Sigmoid colon (tissue), 4 donors: Measurements from ENCODE around the gene TANK.
"Not testable (repeated sequence)": the region's sequence is repeated elsewhere in the genome, so short reads cannot be mapped to it uniquely, and the experiment has no call there.

Source experiments
- EP300 ChIP-seq, 4 donors: sonication (generic); formaldehyde crosslinking; IDR thresholded peaks; one replicate each; pipeline ENCODE4 v1.6.1; 2017; ENCODE audit warnings: antibody characterized with exemption in 4 of 4
- TF ChIP-seq, protein P1 (sequence below), 4 experiments: fragments of 450-650 bp in 3 of 4; fragments of 200-600 bp in 1 of 4; IDR thresholded peaks; one replicate each; pipeline ENCODE4 v1.5.1; 2016 to 2019; ENCODE audit warnings: antibody characterized with exemption in 4 of 4, mild to moderate bottlenecking in 3 of 4, moderate library complexity in 2 of 4

DNA sequence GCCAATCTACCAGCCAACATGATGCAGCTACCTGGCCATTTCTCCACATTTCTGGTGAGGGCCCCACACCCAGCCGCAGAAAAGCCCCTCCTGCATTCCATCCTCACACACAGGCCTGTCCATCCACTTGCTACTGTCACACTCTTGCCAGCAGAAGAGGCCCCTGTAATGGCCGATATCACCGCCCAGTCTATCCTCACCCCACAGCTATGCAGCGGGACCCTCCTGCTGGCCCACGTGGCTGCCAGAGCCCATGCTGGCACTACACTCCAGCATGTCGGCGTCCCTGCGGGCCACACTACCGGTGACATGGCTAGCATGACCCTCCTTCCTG, 122.0 kb downstream of the TANK start:
- TF ChIP-seq, protein P1, sequence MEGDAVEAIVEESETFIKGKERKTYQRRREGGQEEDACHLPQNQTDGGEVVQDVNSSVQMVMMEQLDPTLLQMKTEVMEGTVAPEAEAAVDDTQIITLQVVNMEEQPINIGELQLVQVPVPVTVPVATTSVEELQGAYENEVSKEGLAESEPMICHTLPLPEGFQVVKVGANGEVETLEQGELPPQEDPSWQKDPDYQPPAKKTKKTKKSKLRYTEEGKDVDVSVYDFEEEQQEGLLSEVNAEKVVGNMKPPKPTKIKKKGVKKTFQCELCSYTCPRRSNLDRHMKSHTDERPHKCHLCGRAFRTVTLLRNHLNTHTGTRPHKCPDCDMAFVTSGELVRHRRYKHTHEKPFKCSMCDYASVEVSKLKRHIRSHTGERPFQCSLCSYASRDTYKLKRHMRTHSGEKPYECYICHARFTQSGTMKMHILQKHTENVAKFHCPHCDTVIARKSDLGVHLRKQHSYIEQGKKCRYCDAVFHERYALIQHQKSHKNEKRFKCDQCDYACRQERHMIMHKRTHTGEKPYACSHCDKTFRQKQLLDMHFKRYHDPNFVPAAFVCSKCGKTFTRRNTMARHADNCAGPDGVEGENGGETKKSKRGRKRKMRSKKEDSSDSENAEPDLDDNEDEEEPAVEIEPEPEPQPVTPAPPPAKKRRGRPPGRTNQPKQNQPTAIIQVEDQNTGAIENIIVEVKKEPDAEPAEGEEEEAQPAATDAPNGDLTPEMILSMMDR (IDR thresholded peaks at IDR 0.05): not testable (repeated sequence)
- TF ChIP-seq EP300 (IDR thresholded peaks at IDR 0.05): not testable (repeated sequence)
